ENCODE results near the gene LMNA.

- TF ChIP-seq CTCF (conservative IDR thresholded peaks at IDR 0.05) = no peak
- TF ChIP-seq EZH2 (IDR thresholded peaks at IDR 0.05; ENCODE audit: low read depth) = no peak
Observed at GRCh38 chr1:156075775-156076204, 38.7 kb upstream of the LMNA start.

All from PC-9 (cell line).